B cell (primary cell): ENCODE measurements around the gene GDE1.

Experiments
- CTCF ChIP-seq: fragments of 200-600 bp; IDR thresholded peaks from one replicate; pipeline ENCODE4 v1.8.0; 2022; ENCODE audit warnings: antibody characterized with exemption, mild to moderate bottlenecking
- EZH2 ChIP-seq: IDR thresholded peaks from 2 replicates; pipeline ENCODE4 v1.6.1; 2012; ENCODE audit warnings: borderline replicate concordance, low read depth, mild to moderate bottlenecking, moderate library complexity, low read length; ENCODE audit not compliant: insufficient read depth, poor library complexity, severe bottlenecking

DNA sequence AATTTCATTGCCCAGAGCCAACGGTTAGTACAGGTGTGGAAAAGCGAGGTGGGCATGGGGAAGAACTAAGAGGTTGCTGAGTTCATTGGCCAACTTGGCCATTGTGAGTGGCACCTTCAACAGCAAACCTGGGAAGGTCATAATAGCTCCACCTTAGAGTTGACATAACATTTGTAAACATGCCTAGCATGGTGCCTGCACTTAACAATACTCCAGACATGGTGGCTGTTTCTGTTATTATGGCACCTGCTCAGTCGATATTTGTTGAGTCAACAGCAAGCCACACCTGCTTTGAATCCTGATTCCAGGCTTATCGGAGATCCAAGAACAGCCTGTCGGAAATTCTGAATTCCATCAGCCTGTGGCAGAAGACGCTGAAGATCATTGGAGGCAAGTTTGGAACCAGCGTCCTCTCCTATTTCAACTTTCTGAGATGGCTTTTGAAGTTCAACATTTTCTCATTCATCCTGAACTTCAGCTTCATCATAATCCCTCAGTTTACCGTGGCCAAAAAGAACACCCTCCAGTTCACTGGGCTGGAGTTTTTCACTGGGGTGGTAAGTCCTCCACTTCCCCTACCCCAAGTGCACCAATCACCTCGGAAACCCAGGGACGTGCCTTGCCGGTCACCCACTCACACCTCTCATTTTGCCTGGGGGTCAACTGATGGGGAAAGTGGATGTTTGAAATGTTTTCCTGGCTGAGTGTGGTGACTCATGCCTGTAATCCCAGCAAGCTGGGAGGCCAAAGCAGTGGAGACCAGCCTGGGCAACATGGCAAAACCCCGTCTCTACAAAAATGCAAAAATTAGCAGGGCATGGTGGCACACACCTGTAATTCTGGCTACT, 58.2 kb downstream of the GDE1 start:
- TF ChIP-seq EZH2 (no peak), CTCF (no peak)
